ENCODE measurements around the gene PHKB.

Gene PHKB

GRCh38 chr16:47627721-47628120, 166.6 kb downstream of the PHKB start:
- H3K4me1 ChIP-seq (ENCODE audit: control insufficient read depth, insufficient read depth, low read length, poor library complexity, severe bottlenecking) = no peaks in the 10 kb centered on the region
- no peaks in the 10 kb centered on the region for H3K9me3 ChIP-seq (ENCODE audit: control insufficient read depth, low read length)
- no peaks in the 10 kb centered on the region for H3K36me3 ChIP-seq (ENCODE audit: control insufficient read depth, insufficient read depth, low read length)
- H3K27me3 ChIP-seq (replicated peaks; ENCODE audit: control insufficient read depth, insufficient read depth, low read length, poor library complexity, severe bottlenecking) = no peaks in the 10 kb centered on the region
- H3K4me3 ChIP-seq (ENCODE audit: insufficient read depth, low read depth, low read length, poor library complexity, severe bottlenecking) = no peak overlapping the region
- H3K27ac ChIP-seq (ENCODE audit: insufficient read depth, low read length, poor library complexity, severe bottlenecking) = no peak overlapping the region
- no peak for DNase-seq

GRCh38 chr16:47631131-47631530, 170.0 kb downstream of the PHKB start:
- Histone ChIP-seq H3K27me3 (replicated peaks; ENCODE audit: control insufficient read depth, insufficient read depth, low read length, poor library complexity, severe bottlenecking) (no peaks in the 10 kb centered on the region), H3K4me1 (ENCODE audit: control insufficient read depth, insufficient read depth, low read length, poor library complexity, severe bottlenecking) (no peaks in the 10 kb centered on the region), H3K36me3 (ENCODE audit: control insufficient read depth, insufficient read depth, low read length) (no peaks in the 10 kb centered on the region), H3K27ac (ENCODE audit: insufficient read depth, low read length, poor library complexity, severe bottlenecking) (no peak overlapping the region), H3K9me3 (ENCODE audit: control insufficient read depth, low read length) (no peaks in the 10 kb centered on the region), H3K4me3 (ENCODE audit: insufficient read depth, low read depth, low read length, poor library complexity, severe bottlenecking) (no peak overlapping the region)
- DNase-seq = no peak

- Histone ChIP-seq H3K4me3 (ENCODE audit: insufficient read depth, low read depth, low read length, poor library complexity, severe bottlenecking) (no peak overlapping the region), H3K36me3 (ENCODE audit: control insufficient read depth, insufficient read depth, low read length) (peaks cover 2% of the 10 kb centered on the region), H3K9me3 (ENCODE audit: control insufficient read depth, low read length) (no peaks in the 10 kb centered on the region), H3K27me3 (replicated peaks; ENCODE audit: control insufficient read depth, insufficient read depth, low read length, poor library complexity, severe bottlenecking) (no peaks in the 10 kb centered on the region), H3K27ac (ENCODE audit: insufficient read depth, low read length, poor library complexity, severe bottlenecking) (no peak overlapping the region), H3K4me1 (ENCODE audit: control insufficient read depth, insufficient read depth, low read length, poor library complexity, severe bottlenecking) (no peaks in the 10 kb centered on the region)
- DNase-seq = no peak
Observed at GRCh38 chr16:47634126-47634525, 173.0 kb downstream of the PHKB start.

- no peak overlapping the region for H3K27ac ChIP-seq (ENCODE audit: insufficient read depth, low read length, poor library complexity, severe bottlenecking)
- no peaks in the 10 kb centered on the region for H3K9me3 ChIP-seq (ENCODE audit: control insufficient read depth, low read length)
- no peaks in the 10 kb centered on the region for H3K27me3 ChIP-seq (replicated peaks; ENCODE audit: control insufficient read depth, insufficient read depth, low read length, poor library complexity, severe bottlenecking)
- DNase-seq = no peak
- no peaks in the 10 kb centered on the region for H3K4me1 ChIP-seq (ENCODE audit: control insufficient read depth, insufficient read depth, low read length, poor library complexity, severe bottlenecking)
- H3K4me3 ChIP-seq (ENCODE audit: insufficient read depth, low read depth, low read length, poor library complexity, severe bottlenecking) = no peak overlapping the region
- peaks cover 2% of the 10 kb centered on the region for H3K36me3 ChIP-seq (ENCODE audit: control insufficient read depth, insufficient read depth, low read length)
Observed at GRCh38 chr16:47634727-47635126, 173.6 kb downstream of the PHKB start.

- no peaks in the 10 kb centered on the region for H3K4me1 ChIP-seq (ENCODE audit: control insufficient read depth, insufficient read depth, low read length, poor library complexity, severe bottlenecking)
- no peak for DNase-seq
- no peak overlapping the region for H3K27ac ChIP-seq (ENCODE audit: insufficient read depth, low read length, poor library complexity, severe bottlenecking)
- no peaks in the 10 kb centered on the region for H3K9me3 ChIP-seq (ENCODE audit: control insufficient read depth, low read length)
- H3K27me3 ChIP-seq (replicated peaks; ENCODE audit: control insufficient read depth, insufficient read depth, low read length, poor library complexity, severe bottlenecking) = no peaks in the 10 kb centered on the region
- H3K4me3 ChIP-seq (ENCODE audit: insufficient read depth, low read depth, low read length, poor library complexity, severe bottlenecking) = no peak overlapping the region
- peaks cover 2% of the 10 kb centered on the region for H3K36me3 ChIP-seq (ENCODE audit: control insufficient read depth, insufficient read depth, low read length)
Observed at GRCh38 chr16:47636501-47637099, 175.5 kb downstream of the PHKB start.

GRCh38 chr16:47638175-47638574, 177.0 kb downstream of the PHKB start:
- no peaks in the 10 kb centered on the region for H3K9me3 ChIP-seq (ENCODE audit: control insufficient read depth, low read length)
- no peak overlapping the region for H3K4me3 ChIP-seq (ENCODE audit: insufficient read depth, low read depth, low read length, poor library complexity, severe bottlenecking)
- H3K27me3 ChIP-seq (replicated peaks; ENCODE audit: control insufficient read depth, insufficient read depth, low read length, poor library complexity, severe bottlenecking) = no peaks in the 10 kb centered on the region
- H3K4me1 ChIP-seq (ENCODE audit: control insufficient read depth, insufficient read depth, low read length, poor library complexity, severe bottlenecking) = no peaks in the 10 kb centered on the region
- H3K27ac ChIP-seq (ENCODE audit: insufficient read depth, low read length, poor library complexity, severe bottlenecking) = no peak overlapping the region
- no peak for DNase-seq
- H3K36me3 ChIP-seq (ENCODE audit: control insufficient read depth, insufficient read depth, low read length) = peaks cover 6% of the 10 kb centered on the region

GRCh38 chr16:47640661-47641060, 179.5 kb downstream of the PHKB start:
- Histone ChIP-seq H3K27ac (ENCODE audit: insufficient read depth, low read length, poor library complexity, severe bottlenecking) (no peak overlapping the region), H3K4me1 (ENCODE audit: control insufficient read depth, insufficient read depth, low read length, poor library complexity, severe bottlenecking) (no peaks in the 10 kb centered on the region), H3K36me3 (ENCODE audit: control insufficient read depth, insufficient read depth, low read length) (peaks cover 6% of the 10 kb centered on the region), H3K9me3 (ENCODE audit: control insufficient read depth, low read length) (no peaks in the 10 kb centered on the region), H3K4me3 (ENCODE audit: insufficient read depth, low read depth, low read length, poor library complexity, severe bottlenecking) (no peak overlapping the region), H3K27me3 (replicated peaks; ENCODE audit: control insufficient read depth, insufficient read depth, low read length, poor library complexity, severe bottlenecking) (no peaks in the 10 kb centered on the region)
- no peak for DNase-seq

GRCh38 chr16:47643323-47644000, 182.3 kb downstream of the PHKB start:
- Histone ChIP-seq H3K27ac (ENCODE audit: insufficient read depth, low read length, poor library complexity, severe bottlenecking) (no peak overlapping the region), H3K27me3 (replicated peaks; ENCODE audit: control insufficient read depth, insufficient read depth, low read length, poor library complexity, severe bottlenecking) (no peaks in the 10 kb centered on the region), H3K4me1 (ENCODE audit: control insufficient read depth, insufficient read depth, low read length, poor library complexity, severe bottlenecking) (no peaks in the 10 kb centered on the region), H3K9me3 (ENCODE audit: control insufficient read depth, low read length) (no peaks in the 10 kb centered on the region), H3K36me3 (ENCODE audit: control insufficient read depth, insufficient read depth, low read length) (peaks cover 3% of the 10 kb centered on the region), H3K4me3 (ENCODE audit: insufficient read depth, low read depth, low read length, poor library complexity, severe bottlenecking) (no peak overlapping the region)
- no peak for DNase-seq

GRCh38 chr16:47644166-47644565, 183.0 kb downstream of the PHKB start:
- H3K4me3 ChIP-seq (ENCODE audit: insufficient read depth, low read depth, low read length, poor library complexity, severe bottlenecking) = no peak overlapping the region
- no peaks in the 10 kb centered on the region for H3K27me3 ChIP-seq (replicated peaks; ENCODE audit: control insufficient read depth, insufficient read depth, low read length, poor library complexity, severe bottlenecking)
- peaks cover 3% of the 10 kb centered on the region for H3K36me3 ChIP-seq (ENCODE audit: control insufficient read depth, insufficient read depth, low read length)
- H3K27ac ChIP-seq (ENCODE audit: insufficient read depth, low read length, poor library complexity, severe bottlenecking) = no peak overlapping the region
- no peaks in the 10 kb centered on the region for H3K9me3 ChIP-seq (ENCODE audit: control insufficient read depth, low read length)
- H3K4me1 ChIP-seq (ENCODE audit: control insufficient read depth, insufficient read depth, low read length, poor library complexity, severe bottlenecking) = no peaks in the 10 kb centered on the region
- DNase-seq = no peak

GRCh38 chr16:47644661-47645060, 183.5 kb downstream of the PHKB start:
- DNase-seq = no peak
- Histone ChIP-seq H3K4me3 (ENCODE audit: insufficient read depth, low read depth, low read length, poor library complexity, severe bottlenecking) (no peak overlapping the region), H3K27ac (ENCODE audit: insufficient read depth, low read length, poor library complexity, severe bottlenecking) (no peak overlapping the region), H3K27me3 (replicated peaks; ENCODE audit: control insufficient read depth, insufficient read depth, low read length, poor library complexity, severe bottlenecking) (no peaks in the 10 kb centered on the region), H3K36me3 (ENCODE audit: control insufficient read depth, insufficient read depth, low read length) (peaks cover 6% of the 10 kb centered on the region), H3K4me1 (ENCODE audit: control insufficient read depth, insufficient read depth, low read length, poor library complexity, severe bottlenecking) (no peaks in the 10 kb centered on the region), H3K9me3 (ENCODE audit: control insufficient read depth, low read length) (no peaks in the 10 kb centered on the region)

Data from effector memory CD4-positive, alpha-beta T cell (primary cell).